PC-9 (cell line): Measurements from ENCODE around the gene ZBTB24. TPM values are rescaled to one million over a fixed set of nuclear protein-coding genes. Genes with fewer than 3 reads are reported as not detected.
A peak's percentile ranks its signal among the peaks of the same experiment; 100 is the strongest.

Experiments
- BruUV-seq: library from RNA; stranded (reverse); fragments of 400-500 nt; replicated peaks from 2 replicates; lab custom pipeline; 2021; lab: Mats Ljungman, UMichigan
- CTCF ChIA-PET: fragments of 300-600 bp; sonication (Branson Sonifier 250); formaldehyde crosslinking; loops from one replicate; lab custom pipeline; 2022; ENCODE audit warnings: antibody characterized with exemption; lab: Charles Lee
- POLR2A ChIA-PET: fragments of 300-600 bp; sonication (Branson Sonifier 250); formaldehyde crosslinking; loops from one replicate; lab custom pipeline; 2022; ENCODE audit warnings: antibody characterized with exemption; ENCODE audit not compliant: unreplicated experiment; lab: Charles Lee
- DNase-seq, 2 experiments: peaks; one replicate each; pipeline versions ENCODE4 v3.0.0 to v3.0.0-alpha.2; 2015 to 2022; ENCODE audit warnings: mixed read lengths in 1 of 2
- H2AFZ ChIP-seq: fragments of 200-600 bp; sonication (generic); 2 replicates; pipeline ENCODE4 v1.8.1; 2017; ENCODE audit warnings: antibody characterized with exemption
- H3F3A ChIP-seq: fragments of 200-600 bp; sonication (generic); 2 replicates; pipeline ENCODE4 v1.8.1; 2017; ENCODE audit warnings: antibody characterized with exemption, mild to moderate bottlenecking, low read depth; ENCODE audit not compliant: insufficient read depth
- H3K27ac ChIP-seq: fragments of 200-600 bp; sonication (generic); 2 replicates; pipeline ENCODE4 v1.6.1; 2016; ENCODE audit warnings: mixed run types
- H3K27me3 ChIP-seq: fragments of 200-600 bp; sonication (generic); 2 replicates; pipeline ENCODE4 v1.6.1; 2016; ENCODE audit warnings: low read depth, mixed run types; ENCODE audit not compliant: insufficient read depth
- H3K36me3 ChIP-seq: fragments of 200-600 bp; sonication (generic); 2 replicates; pipeline ENCODE4 v1.6.1; 2016; ENCODE audit warnings: low read depth, mixed run types
- H3K4me1 ChIP-seq: fragments of 200-600 bp; sonication (generic); replicated peaks from 2 replicates; pipeline ENCODE4 v1.6.1; 2016; ENCODE audit warnings: mixed run types; ENCODE audit not compliant: insufficient read depth
- H3K4me2 ChIP-seq: fragments of 200-600 bp; sonication (generic); 2 replicates; pipeline ENCODE4 v1.6.1; 2017; ENCODE audit warnings: mixed run types
- H3K4me3 ChIP-seq: fragments of 200-600 bp; sonication (generic); 2 replicates; pipeline ENCODE4 v1.6.1; 2016; ENCODE audit warnings: mixed run types
- H3K79me2 ChIP-seq: fragments of 200-600 bp; sonication (generic); 2 replicates; pipeline ENCODE4 v1.6.1; 2017; ENCODE audit warnings: low read depth, mixed run types
- H3K9me2 ChIP-seq: fragments of 200-600 bp; sonication (generic); 2 replicates; pipeline ENCODE4 v1.8.1; 2017; ENCODE audit warnings: mild to moderate bottlenecking; ENCODE audit not compliant: insufficient read depth
- H3K9me3 ChIP-seq: fragments of 200-600 bp; sonication (generic); 2 replicates; pipeline ENCODE4 v1.8.1; 2016; ENCODE audit warnings: low read depth; ENCODE audit not compliant: insufficient read depth
- H4K20me1 ChIP-seq: fragments of 200-600 bp; sonication (generic); 2 replicates; pipeline ENCODE4 v1.8.1; 2017; ENCODE audit not compliant: insufficient read depth
- CTCF ChIP-seq: fragments of 200-600 bp; sonication (generic); conservative IDR thresholded peaks from 2 replicates; pipeline ENCODE4 v1.6.1; 2017; ENCODE audit warnings: mixed run types, antibody characterized with exemption, mild to moderate bottlenecking, moderate library complexity
- EZH2 ChIP-seq: fragments of 200-600 bp; sonication (generic); IDR thresholded peaks from 2 replicates; pipeline ENCODE4 v1.8.0; 2017; ENCODE audit warnings: antibody characterized with exemption, low read depth
- intact Hi-C: fragments of 100-400 bp; cut with micrococcal nuclease; formaldehyde crosslinking; loops from one replicate; pipeline ENCODE4 v1.10.0; 2022; ENCODE audit not compliant: unreplicated experiment
- total RNA-seq: library from RNA; stranded (reverse); gene quantifications from 2 replicates; pipeline ENCODE4 v1.2.3, GENCODE V29; 2021

ZBTB24 gene
- total RNA-seq, 1 experiment from 2014 or later, result 7.2 TPM

- no TSS peak for BruUV-seq
- ChIA-PET CTCF (no interaction called here), POLR2A (no interaction called here)
These were observed 53.5 kb downstream of the ZBTB24 start for GRCh38 chr6:109429496-109429895.

GRCh38 chr6:109428889-109429477 is 54.0 kb downstream of the ZBTB24 start:
- CTCF ChIA-PET, result no interaction called here
- no peaks in the 10 kb centered on the region for H3K79me2 ChIP-seq
- intact Hi-C loops, result no loop called here
- peaks cover 19% of the 10 kb centered on the region for H3K4me1 ChIP-seq
- no peaks in the 10 kb centered on the region for H3K9me3 ChIP-seq
- H4K20me1 ChIP-seq, result no peaks in the 10 kb centered on the region
- POLR2A ChIA-PET, result no interaction called here
- H3F3A ChIP-seq, result peaks cover 19% of the 10 kb centered on the region
- no peak overlapping the region for H3K27ac ChIP-seq
- H3K4me3 ChIP-seq, result no peak overlapping the region
- no peaks in the 10 kb centered on the region for H3K27me3 ChIP-seq
- H3K4me2 ChIP-seq, result no peak overlapping the region
- DNase-seq, result no peak
- no peak overlapping the region for H2AFZ ChIP-seq
- TF ChIP-seq EZH2, result no peak
- TF ChIP-seq CTCF, result no peak
- no peaks in the 10 kb centered on the region; the same call in 1 of the 2 replicates for H3K9me2 ChIP-seq
- H3K36me3 ChIP-seq, result no peaks in the 10 kb centered on the region
- no TSS peak for BruUV-seq

More at GRCh38 chr6:109429496-109429895, 53.5 kb downstream of the ZBTB24 start:
- no peak overlapping the region for H2AFZ ChIP-seq
- H3F3A ChIP-seq, result peaks cover 14% of the 10 kb centered on the region
- no peak overlapping the region for H3K27ac ChIP-seq
- H3K9me2 ChIP-seq, result no peaks in the 10 kb centered on the region; the same call in 1 of the 2 replicates
- no peaks in the 10 kb centered on the region for H3K36me3 ChIP-seq
- no peaks in the 10 kb centered on the region for H3K27me3 ChIP-seq
- no peaks in the 10 kb centered on the region for H3K79me2 ChIP-seq
- DNase-seq, result no peak
- peaks cover 14% of the 10 kb centered on the region for H3K4me1 ChIP-seq
- intact Hi-C loops, result no loop called here
- TF ChIP-seq CTCF (no peak), EZH2 (no peak)
- no peaks in the 10 kb centered on the region for H4K20me1 ChIP-seq
- no peaks in the 10 kb centered on the region for H3K9me3 ChIP-seq
- H3K4me3 ChIP-seq, result no peak overlapping the region
- H3K4me2 ChIP-seq, result no peak overlapping the region

GRCh38 chr6:109424946-109425345 is 58.1 kb downstream of the ZBTB24 start:
- Histone ChIP-seq H3K4me1 (peaks cover 43% of the 10 kb centered on the region), H3K4me3 (0 out of 2 replicates have a peak overlapping the region, but pooled peaks have one; percentile 4), H4K20me1 (no peaks in the 10 kb centered on the region), H3K9me2 (no peaks in the 10 kb centered on the region; the same call in 1 of the 2 replicates), H3K9me3 (no peaks in the 10 kb centered on the region), H3K36me3 (no peaks in the 10 kb centered on the region), H3K79me2 (no peaks in the 10 kb centered on the region), H3K4me2 (peak overlapping the region; percentile 62), H3F3A (peaks cover 35% of the 10 kb centered on the region), H3K27ac (peak overlapping the region; percentile 76), H3K27me3 (no peaks in the 10 kb centered on the region), H2AFZ (peak overlapping the region; percentile 63; the same call in 1 of the 2 replicates)
- CTCF ChIA-PET, result interaction anchor here (0.9 kb wide), 1 partner anchor 31 kb away, joined by 3 read pairs; the partner anchor contains the start of gene MICAL1
- DNase-seq, result no peak
- TF ChIP-seq CTCF (no peak), EZH2 (no peak)
- intact Hi-C loops, result loop anchor here (1.0 kb wide), 1 partner anchor 42 kb away; no protein-coding TSS in a partner anchor
- BruUV-seq, result no TSS peak
- POLR2A ChIA-PET, result interaction anchor here (0.7 kb wide), 1 partner anchor 121 kb away, joined by 3 read pairs; no protein-coding TSS in a partner anchor
